HG02763 (cell line): ENCODE data around the gene RCN1.
A peak's percentile ranks its signal among the peaks of the same experiment; 100 is the strongest.
"Not testable (repeated sequence)": the region's sequence is repeated elsewhere in the genome, so short reads cannot be mapped to it uniquely, and the experiment has no call there.

ENCODE experiments used
- ATAC-seq: cut with Tn5 transposase; IDR thresholded peaks from one replicate; pipeline ENCODE4 v1.9.1; 2021; ENCODE audit warnings: mild to moderate bottlenecking, moderate library complexity; ENCODE audit not compliant: unreplicated experiment

RCN1 gene

DNA sequence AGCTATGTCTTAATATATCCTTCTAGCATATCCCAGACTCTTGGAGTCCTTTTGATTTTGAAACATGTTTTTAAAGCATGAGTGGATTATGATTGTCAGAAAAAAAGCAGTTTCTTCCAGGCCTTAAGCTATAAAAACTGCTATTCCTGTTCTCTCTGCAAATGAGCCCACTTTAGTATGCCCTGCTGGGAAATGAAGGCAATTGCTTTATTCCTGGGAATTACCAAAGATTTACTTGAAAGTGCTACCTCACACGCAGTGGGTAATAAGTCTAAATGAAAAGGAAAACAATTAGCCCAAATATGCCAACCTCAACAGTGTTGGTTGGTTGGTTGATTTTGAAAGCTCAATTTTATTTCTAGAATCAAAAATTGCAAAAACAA is 17.2 kb upstream of the RCN1 start:
- ATAC-seq, result no peak

DNA sequence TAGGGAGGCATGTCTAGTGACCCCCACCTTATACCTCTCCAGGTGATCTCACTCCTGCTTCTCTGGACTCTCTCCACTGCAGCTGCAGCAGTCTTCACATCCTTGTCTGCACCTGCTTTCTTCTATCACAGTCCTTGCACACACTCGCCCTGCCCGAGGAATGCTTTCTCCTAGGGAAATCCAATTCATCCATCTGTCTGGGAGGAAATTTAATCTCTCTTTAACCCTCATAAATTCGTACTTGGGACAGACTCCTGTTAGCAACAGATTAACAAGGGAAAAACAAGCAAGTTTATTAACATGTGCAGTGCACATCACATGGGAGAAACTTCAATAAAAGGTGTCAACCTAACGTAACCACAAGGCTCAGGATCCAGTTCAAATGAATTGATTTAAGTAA is 11.3 kb upstream of the RCN1 start:
- ATAC-seq, result no peak

DNA sequence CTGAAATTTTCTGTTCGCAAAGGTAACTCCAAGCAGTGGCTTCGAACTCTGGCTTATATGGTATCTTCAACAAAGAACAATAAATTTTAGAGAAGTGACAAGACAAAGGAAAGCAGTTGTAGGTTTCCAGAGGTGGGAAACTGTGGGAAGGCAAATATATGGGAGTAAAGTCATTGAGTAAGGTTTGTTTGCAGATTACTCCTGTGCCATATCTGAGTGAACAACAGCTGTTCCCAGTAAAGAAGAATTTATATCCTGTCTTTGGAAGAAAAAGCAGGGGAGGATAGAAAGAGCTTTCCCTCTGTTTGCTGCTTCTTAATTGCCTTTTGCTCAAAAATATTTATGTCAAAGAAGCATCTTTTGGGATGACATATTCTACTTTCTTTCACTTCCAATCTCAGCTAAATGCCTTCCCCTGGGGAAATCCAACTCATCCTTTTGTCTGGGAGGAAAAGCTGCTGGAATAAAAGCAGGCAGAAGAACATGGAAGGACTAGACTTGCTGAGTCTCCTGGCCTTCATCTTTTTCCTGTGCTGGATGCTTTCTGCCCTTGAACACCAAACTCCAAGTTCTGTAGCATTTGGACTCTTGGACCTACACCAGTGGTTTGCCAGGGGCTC is 10.4 kb upstream of the RCN1 start:
- no peak for ATAC-seq

DNA sequence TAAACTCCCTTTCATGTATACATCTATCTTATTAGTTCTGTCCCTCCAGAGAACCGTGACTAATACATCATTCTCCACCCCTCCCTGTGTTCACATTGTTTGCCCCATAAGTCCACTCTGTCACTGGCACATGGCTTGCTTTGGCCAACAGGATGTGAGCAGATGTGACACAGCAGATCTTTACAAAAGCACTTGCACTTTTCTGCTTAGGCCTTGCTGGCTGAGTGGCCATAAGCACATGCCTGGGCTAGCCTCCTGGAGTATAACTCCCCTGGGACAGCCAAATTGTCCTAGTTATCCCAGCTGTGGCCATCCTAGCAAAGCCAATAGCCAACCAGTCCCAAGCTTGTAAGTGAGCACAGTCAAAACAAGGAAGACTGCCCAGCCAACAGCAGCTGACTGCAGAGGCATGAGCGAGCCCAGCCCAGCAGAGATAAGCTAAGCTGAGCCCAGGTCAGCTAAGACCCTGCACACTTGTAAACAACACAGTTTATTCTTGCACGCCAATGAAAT is 9.7 kb upstream of the RCN1 start:
- ATAC-seq, result peak; percentile 49

DNA sequence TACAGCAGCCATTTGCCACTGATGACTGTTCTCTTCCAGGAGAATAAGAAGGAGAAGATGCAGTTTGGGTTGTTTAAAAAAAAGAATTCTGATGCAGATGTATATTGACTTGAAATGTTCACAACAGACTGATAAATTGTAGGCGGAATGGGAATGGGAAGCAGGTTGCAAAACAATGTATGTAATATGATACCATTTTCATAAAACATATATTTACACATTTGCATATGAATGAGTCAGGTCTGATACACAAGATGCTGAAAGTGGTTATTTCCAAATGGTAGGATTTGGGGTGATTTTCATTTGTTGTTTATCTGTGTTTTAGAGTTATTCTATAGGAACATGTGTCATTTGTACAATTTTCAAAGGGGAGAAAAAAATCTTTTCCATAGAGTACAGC is 9.0 kb upstream of the RCN1 start:
- no peak for ATAC-seq

DNA sequence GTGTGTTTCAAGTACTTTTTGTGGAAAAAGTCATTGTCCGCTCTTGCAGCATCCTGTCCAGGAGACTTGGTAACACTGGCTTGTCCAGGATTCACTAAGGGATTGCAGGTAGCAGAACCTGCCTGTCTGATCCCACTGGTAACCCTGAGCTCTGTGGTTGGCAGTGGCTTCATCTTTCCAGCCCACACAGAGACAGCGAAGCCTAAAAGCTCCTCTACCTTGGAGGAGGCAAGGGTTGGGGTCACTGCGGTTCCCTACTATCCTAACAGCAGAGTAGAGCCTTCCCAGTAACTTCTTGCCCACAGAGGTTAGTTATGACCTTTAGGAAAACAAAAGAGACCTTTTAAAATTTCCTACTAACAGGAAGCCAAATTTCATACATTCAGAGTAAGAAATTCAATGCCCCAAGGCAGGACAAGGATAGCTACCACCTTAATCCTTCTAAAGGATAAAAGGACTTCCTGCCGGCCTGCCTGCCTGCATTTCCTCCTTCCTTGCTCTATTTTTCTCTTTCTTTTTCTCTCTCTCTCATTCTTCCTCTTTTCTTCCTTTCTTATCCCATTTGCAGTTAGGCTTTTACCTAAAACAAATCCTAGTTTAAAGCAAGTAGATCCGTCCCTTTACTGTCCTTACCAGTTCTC is 8.4 kb upstream of the RCN1 start:
- no peak for ATAC-seq

DNA sequence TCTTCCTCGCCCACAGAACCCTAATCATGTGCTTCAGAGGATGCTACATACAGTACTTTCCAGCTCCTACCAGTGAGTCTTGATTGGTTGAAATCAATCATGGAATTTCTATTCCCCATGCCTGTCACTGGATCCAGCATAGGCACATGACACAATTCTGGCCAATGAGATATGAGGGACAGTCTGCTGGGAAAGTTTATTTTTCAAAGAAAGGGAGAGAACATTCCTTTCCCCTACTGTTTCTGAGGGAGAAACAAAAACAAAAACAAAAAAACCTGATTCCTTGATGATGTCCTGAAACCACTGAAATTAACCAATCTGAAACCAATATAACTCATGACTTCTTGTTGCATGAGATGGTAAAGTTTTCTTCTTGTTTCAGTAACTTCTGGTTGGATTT is 3.3 kb upstream of the RCN1 start:
- ATAC-seq, result no peak

DNA sequence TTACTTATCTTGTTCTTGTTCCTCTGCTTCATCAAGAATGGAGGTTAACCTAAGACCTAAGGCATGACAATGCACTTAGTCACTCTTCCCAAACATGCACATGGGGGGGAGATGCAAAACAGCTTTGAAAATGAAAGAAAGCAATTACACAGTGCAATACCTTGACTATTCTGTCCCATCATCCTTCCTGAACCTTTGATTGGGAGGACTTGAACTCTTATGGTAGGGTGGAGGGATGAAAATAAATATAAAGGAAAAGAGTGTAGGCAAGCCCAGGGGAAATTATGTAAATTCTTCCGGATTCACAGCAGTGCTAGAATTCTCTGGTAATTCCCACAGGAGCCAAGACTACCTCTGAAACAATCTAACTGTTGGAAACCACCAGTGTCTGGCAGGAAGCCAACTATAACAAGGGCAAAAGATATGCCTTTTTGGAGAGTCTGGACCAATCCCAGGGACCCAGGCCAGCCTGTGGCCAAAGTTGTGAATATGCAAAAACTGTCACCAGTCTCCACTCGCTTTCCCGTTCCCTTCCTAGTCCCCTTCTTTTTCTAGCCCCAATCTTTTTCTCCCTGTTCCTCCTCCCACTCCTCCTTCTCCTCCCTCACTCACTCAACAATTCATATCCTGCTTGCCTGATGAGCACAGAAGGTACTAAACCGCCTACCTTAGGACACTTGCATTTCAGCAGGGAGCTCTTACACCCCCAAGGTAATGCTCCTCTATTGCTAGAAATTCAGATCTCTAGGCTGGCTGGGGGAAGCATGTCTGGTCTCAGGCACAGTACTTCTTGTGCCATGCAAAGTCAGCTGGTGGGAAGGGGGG is 2.5 kb upstream of the RCN1 start:
- no peak for ATAC-seq

DNA sequence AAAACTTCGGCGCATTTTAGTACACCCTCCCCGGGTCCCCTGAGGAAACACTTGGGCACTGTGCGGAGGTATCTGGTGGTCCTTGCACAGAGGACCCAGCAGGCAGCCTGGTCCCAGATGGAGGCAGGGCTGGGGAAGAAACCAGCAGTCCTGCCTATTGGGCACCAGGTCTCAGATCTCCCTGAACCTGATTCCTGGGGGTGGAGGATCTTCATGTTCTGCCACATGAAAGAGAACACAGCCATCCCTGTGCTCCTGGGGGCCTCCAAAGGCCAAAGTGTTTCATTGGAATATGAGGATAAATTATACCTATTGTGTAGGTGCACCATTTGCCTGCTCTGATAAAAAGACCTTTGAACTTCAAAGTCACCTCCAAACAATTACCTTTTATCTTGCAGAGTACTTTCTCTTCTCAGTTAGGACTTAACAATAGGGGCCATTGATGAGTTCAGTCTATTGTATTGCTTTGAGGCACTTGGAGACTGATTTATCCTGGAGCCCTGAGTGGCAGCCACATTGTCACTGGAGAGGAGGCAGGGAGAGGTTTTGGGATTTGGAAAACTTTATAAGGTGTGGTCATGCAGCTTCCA is 1.8 kb downstream of the RCN1 start:
- ATAC-seq, result no peak

DNA sequence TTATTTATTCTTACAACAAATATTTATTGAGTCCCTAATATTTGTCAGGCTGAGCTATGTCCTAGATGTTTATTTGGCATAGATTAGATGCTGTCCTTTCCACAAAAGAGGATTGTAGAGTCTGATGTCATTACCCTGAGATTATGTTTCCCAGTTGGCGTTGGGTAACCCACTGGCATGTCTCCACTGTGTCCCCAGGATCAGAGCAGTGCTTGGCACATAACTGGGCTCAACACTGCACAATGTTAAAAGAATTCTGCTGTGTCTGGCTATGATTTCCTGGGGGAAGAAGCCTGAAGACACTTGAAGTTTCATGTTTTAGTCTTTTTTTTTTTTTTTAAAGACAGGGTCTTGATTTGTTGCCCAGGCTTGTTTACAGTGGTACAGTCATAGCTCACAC is 4.0 kb downstream of the RCN1 start:
- ATAC-seq, result no peak

DNA sequence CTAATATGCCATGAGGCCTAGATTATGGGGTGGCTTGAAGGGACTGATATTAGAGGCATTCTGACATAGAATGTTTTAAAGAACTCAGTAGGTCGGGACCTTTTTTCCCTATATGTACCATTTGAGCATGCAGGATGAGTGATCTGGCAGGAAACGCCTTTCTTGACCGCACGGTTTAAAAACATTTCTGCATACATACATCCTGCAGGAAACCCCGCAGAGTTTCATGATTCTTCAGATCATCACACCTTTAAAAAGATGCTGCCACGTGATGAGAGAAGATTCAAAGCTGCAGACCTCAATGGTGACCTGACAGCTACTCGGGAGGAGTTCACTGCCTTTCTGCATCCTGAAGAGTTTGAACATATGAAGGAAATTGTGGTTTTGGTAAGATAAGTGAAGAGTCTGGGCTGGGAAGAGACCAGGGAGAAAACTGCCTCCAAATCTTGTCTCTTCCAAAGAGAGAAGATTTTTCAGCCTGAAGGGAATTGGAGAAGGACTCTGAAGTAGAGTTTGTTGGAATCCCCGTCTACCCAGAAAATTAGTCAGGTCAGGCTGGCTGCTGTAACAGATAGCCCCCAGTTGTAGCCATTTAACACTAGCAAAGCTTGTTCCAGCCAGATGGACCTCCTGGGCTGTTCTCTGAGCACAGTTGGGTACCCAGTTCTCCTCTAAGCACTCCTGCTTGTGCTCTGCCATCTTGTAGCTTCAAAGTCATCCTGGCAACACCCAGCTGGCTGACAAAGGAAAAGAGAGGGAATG is 7.4 kb downstream of the RCN1 start:
- no peak for ATAC-seq

DNA sequence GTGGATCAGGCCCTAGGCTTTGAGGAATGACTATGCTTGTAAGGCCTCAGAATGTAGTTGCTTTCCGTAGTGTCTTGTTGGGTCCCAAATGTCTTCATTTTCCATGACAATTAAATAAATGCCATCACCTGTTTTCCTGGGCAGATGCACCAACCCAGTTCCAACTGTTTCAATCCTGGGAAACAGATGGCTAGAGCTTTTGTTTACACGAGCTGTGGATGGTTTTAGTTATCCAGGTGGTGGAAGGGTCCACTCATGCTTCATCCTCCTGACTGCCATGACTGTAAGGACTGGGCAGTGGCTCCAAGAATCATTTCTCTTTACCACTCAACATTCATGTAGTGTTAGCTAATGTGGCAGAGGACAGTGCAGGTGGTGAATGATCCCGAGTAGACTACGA is 8.6 kb downstream of the RCN1 start:
- ATAC-seq, result no peak

DNA sequence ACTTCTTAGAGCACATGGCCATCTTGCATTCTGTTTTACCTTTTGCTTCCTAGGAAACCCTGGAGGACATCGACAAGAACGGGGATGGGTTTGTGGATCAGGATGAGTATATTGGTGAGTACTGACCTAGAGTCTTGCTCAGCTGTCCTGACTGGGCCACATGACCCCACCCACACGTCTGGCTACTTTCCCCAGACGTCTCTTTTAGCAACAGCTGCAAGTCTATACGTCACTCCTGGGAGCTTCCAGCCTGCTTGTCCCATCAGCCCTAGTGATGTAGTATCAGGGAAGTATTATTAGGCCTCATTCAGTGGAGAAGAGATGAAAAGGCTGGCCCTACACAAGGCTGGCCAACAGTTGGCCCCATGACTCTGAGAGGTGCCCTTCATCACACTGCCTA is 9.6 kb downstream of the RCN1 start:
- ATAC-seq, result no peak

DNA sequence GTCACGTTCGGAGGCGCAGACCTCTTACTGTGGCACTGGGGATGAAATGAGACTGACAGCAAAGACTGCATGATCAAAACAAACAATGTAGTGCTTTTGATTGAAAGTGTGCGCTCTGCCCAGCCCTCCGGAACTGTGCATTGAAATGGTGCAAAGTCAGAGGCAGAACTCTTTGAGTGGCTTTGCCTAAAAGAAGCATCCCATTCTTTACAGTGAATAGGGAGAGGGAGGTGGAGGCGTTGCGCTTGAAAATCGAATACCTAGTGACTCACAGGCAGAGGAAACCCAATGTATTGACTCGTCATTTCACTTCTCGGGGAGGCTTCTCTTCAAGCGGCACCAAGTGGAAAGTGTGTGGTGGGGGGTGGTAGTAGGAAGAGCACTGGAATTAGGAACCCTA is 10.9 kb downstream of the RCN1 start:
- no peak for ATAC-seq

DNA sequence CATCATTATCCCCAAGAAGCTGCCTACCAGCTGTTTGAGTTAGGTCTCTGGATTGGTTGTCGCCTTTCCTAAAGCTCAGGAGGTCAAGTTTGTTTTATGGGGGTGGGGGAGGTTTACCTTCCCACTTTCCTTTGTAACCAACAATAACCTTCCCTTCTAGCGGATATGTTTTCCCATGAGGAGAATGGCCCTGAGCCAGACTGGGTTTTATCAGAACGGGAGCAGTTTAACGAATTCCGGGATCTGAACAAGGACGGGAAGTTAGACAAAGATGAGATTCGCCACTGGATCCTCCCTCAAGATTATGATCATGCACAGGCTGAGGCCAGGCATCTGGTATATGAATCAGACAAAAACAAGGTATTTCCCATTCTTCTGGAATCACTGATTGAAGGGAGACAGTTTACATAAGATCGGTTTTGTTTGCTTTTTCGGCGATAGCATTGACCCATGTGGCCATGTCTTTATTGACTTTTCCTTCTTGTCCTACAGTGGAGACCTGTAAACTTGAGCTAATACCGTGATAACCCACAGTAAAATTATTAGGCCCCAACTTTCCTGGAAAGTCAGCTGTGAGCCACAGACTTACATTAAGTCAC is 12.3 kb downstream of the RCN1 start:
- ATAC-seq, result not testable (repeated sequence)

DNA sequence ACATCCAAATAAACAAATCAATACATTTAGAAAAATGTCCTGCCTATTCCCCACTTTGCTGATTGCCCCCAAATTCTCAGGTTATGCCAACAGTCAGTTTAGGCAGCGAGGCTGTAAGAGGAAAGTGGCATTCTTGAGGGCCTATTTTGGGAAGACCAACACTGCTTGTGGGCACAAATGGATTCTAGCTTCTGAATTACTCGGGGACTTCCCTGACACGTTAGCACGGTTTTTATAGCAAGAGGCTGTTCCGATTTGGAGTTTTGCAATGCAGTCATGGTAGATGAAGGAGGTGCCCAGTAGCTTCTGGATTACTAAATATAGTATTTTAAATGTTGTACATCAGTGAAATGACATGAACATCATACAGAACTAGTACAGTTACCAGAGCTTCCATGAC is 13.1 kb downstream of the RCN1 start:
- no peak for ATAC-seq

DNA sequence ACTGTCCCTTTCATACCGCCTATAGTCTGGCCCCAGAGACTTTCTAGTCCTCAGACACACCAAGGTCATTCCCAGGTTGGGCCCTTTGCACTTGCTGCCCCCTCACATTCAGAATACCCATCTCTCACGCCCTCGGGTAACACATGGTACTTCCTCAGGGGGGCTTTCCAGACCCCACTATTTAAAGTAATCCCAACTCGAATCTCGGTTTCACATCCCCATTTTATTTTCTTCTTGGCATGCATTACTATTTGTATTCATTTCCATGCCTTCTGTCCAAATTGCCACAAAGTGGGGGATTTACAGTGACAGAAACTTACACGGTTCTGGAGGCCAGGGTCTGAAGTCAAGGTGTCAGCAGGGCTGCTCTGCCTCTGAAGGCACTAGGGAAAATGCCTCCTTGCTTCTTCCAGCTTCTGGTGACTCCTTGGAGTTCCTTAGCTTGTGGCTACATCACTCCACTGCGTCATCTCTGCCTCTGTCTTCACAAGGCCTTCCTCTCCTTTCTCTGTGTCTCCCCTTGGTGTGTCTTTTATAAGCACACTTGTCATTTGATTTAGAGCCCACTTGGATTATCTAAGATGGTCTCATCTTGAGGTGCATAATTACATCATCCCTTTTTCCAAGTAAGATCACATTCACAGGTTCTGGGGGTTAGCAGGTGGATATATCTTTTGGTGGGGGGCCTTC is 15.1 kb downstream of the RCN1 start:
- ATAC-seq, result peak; percentile 75

DNA sequence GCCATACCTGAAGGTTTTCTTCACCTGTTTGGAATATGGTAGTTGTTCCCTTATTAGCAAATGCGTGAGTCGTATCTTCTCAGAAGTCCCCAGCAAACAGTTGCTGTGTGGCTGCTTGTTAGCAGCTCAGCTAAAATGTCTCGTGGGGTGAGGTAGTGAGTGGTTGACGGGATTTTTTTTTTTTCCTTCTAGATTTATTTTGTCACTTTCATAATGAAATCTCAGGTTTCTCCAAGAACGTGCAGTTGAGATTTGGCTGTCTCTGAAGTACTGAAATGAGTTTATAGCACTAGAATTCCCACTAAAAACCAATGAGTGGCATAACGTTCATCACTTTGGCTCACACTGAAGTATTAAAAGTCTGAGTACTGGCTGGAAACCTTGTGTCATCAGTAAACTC is 16.8 kb downstream of the RCN1 start:
- no peak for ATAC-seq

DNA sequence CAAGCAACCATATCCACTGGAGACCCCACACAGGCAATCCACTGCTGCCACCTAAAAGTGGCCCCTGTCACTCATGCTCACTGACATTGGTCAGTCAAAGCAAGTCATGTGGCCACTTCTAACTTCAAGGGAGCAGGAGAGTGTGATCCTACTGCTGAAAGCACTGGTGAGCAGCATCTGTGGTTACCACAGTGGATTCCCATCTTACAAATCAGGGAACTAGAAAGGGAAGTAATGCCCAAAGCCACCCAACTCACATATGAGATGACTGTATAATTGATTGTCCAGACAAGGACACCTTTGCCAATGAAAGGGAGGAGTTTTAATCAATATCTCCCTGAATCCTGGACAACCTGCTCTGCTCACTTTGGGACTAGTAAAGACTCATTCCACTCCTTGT is 17.7 kb downstream of the RCN1 start:
- no peak for ATAC-seq

DNA sequence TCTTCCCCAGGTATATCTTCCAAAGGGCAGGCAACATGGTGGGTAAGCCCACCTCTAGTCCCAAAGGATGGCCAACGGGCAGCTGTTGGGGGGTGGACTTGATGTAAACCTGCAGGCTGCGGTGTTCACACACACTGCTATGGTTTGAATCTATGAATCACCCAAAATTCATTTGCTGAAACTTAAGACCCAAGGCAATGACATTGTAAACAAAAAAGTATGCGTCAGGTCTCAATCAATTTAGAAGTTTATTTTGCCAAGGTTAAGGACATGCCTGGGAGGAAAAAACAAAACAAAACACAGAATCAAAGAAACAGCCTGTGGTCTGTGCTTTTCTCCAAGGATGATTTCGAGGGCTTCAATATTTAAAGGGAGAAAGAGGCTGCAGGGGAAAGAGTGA is 18.3 kb downstream of the RCN1 start:
- no peak for ATAC-seq
